HepG2 (cell line): ENCODE measurements around the gene C11orf16. TPM values are rescaled to one million over a fixed set of nuclear protein-coding genes. Genes with fewer than 3 reads are reported as not detected.

Experiments
- ATAC-seq: fragments of 200-7000 bp; cut with Tn5 transposase; 3 replicates; pipeline ENCODE4 v1.9.1; 2020; ENCODE audit warnings: mild to moderate bottlenecking, moderate library complexity
- BruUV-seq: library from RNA; stranded (reverse); fragments of 400-500 nt; replicated peaks from 2 replicates; lab custom pipeline; 2021; lab: Mats Ljungman, UMichigan
- CTCF ChIA-PET: fragments of 300-600 bp; formaldehyde crosslinking; extraction: SDS; loops from one replicate; lab custom pipeline; 2021; ENCODE audit warnings: low total read pairs, inconsistent platforms, low intra/inter-chr PET ratio; lab: Yijun Ruan, JAX
- POLR2A ChIA-PET: fragments of 350-600 bp; sonication (Branson Sonifier 250); formaldehyde crosslinking; loops from one replicate; lab custom pipeline; 2020; ENCODE audit warnings: antibody characterized with exemption, inconsistent platforms; lab: Yijun Ruan, JAX
- DNase-seq: peaks from one replicate; pipeline ENCODE4 v3.0.0-alpha.2; 2015; ENCODE audit warnings: low spot score
- FAIRE-seq: peaks from 3 replicates; lab custom pipeline; 2011; peaks lifted over from hg19 to GRCh38; lab: Jason Lieb, UNC
- H2AFZ ChIP-seq: one replicate; pipeline ENCODE4 v1.6.1; 2011; ENCODE audit warnings: low read length, inconsistent platforms
- H3K27ac ChIP-seq: fragments of 300-600 bp; 3 replicates; pipeline ENCODE4 v1.8.0; 2011; ENCODE audit warnings: mixed run types, mild to moderate bottlenecking, mixed read lengths, low read length, inconsistent platforms; ENCODE audit not compliant: insufficient read depth; ENCODE audit errors: extremely low read length
- H3K27me3 ChIP-seq, 2 experiments: fragments of 200-600 bp in 1 of 2; 2 replicates in 1 of 2; 3 replicates in 1 of 2; pipeline versions ENCODE4 v1.6.0 to v1.8.0; 2011; ENCODE audit warnings: low read length in 2 of 2, mild to moderate bottlenecking in 2 of 2, moderate library complexity in 2 of 2, inconsistent platforms in 1 of 2; ENCODE audit not compliant: insufficient read depth in 2 of 2, control insufficient read depth in 1 of 2
- H3K36me3 ChIP-seq, 2 experiments: fragments of 200-600 bp in 1 of 2; replicated peaks in 1 of 2; 2 replicates in 1 of 2; 3 replicates in 1 of 2; pipeline versions ENCODE4 v1.5.1 to v1.8.0; 2011; ENCODE audit warnings: low read length in 2 of 2, inconsistent platforms in 1 of 2; ENCODE audit not compliant: insufficient read depth in 2 of 2, control insufficient read depth in 1 of 2
- H3K4me1 ChIP-seq: 2 replicates; pipeline ENCODE4 v1.5.1; 2012; ENCODE audit warnings: low read length, inconsistent platforms; ENCODE audit not compliant: insufficient read depth
- H3K4me2 ChIP-seq: 2 replicates; pipeline ENCODE4 v1.6.0; 2011; ENCODE audit warnings: low read depth, low read length, inconsistent platforms
- H3K4me3 ChIP-seq, 3 experiments: fragments of 200-600 bp in 1 of 3; sonication (generic), shearing (Covaris generic) in 1 of 3; replicated peaks in 1 of 3; 2 replicates each; pipeline ENCODE4 v1.5.1; 2011 to 2016; ENCODE audit warnings: low read length in 3 of 3, inconsistent platforms in 2 of 3, low read depth in 2 of 3, mild to moderate bottlenecking in 2 of 3, control low read depth in 1 of 3, mixed read lengths in 1 of 3; ENCODE audit not compliant: insufficient read depth in 1 of 3
- H3K79me2 ChIP-seq: one replicate; pipeline ENCODE4 v1.6.1; 2011; ENCODE audit warnings: low read length, inconsistent platforms; ENCODE audit not compliant: insufficient read depth
- H3K9ac ChIP-seq: 2 replicates; pipeline ENCODE4 v1.6.0; 2011; ENCODE audit warnings: mild to moderate bottlenecking, low read depth, low read length, inconsistent platforms; ENCODE audit not compliant: insufficient read depth
- H3K9me3 ChIP-seq: 2 replicates; pipeline ENCODE4 v1.5.1; 2012; ENCODE audit warnings: mild to moderate bottlenecking, low read length
- H4K20me1 ChIP-seq: 2 replicates; pipeline ENCODE4 v1.6.0; 2011; ENCODE audit warnings: inconsistent platforms, mild to moderate bottlenecking, low read length, moderate library complexity; ENCODE audit not compliant: insufficient read depth
- BRD4 ChIP-seq: sonication (generic); formaldehyde crosslinking; IDR thresholded peaks from 2 replicates; pipeline ENCODE4 v1.4.0; 2020; ENCODE audit warnings: missing genetic modification reagents
- NFE2 ChIP-seq: sonication (generic); formaldehyde crosslinking; IDR thresholded peaks from 2 replicates; pipeline ENCODE4 v1.4.0; 2020; ENCODE audit warnings: missing genetic modification reagents
- ZC3H13 ChIP-seq: sonication (generic); formaldehyde crosslinking; IDR thresholded peaks from 2 replicates; pipeline ENCODE4 v1.8.1; 2023; ENCODE audit warnings: mild to moderate bottlenecking, missing genetic modification reagents, moderate library complexity
- ZNF251 ChIP-seq: sonication (generic); formaldehyde crosslinking; IDR thresholded peaks from 2 replicates; pipeline ENCODE4 v1.9.0; 2021; ENCODE audit warnings: mild to moderate bottlenecking, missing genetic modification reagents
- ZNF383 ChIP-seq: sonication (generic); formaldehyde crosslinking; IDR thresholded peaks from 2 replicates; pipeline ENCODE4 v1.4.0; 2020; ENCODE audit warnings: missing genetic modification reagents, mild to moderate bottlenecking, borderline replicate concordance
- ZNF768 ChIP-seq: sonication (generic); formaldehyde crosslinking; IDR thresholded peaks from 2 replicates; pipeline ENCODE4 v1.4.0; 2020; ENCODE audit warnings: missing genetic modification reagents
- WGBS: methylation state at CpG from one replicate; pipeline ENCODE4 v1.1.6; 2017; ENCODE audit warnings: low lambda C conversion rate; 5-methylcytosine and 5-hydroxymethylcytosine counted together
- in situ Hi-C: cut with HindIII; loops from 2 replicates; pipeline ENCODE4 v1.10.0; 2017; ENCODE audit warnings: low pct_unique_long_range_greater_than_20kb; ENCODE audit not compliant: extremely low pct_ligation_motif_present
- intact Hi-C: fragments of 100-400 bp; cut with micrococcal nuclease; formaldehyde crosslinking; loops from one replicate; pipeline ENCODE4 v1.10.0; 2022; ENCODE audit not compliant: unreplicated experiment
- polyA plus RNA-seq, 8 experiments: library from polyadenylated mRNA; depleted of rRNA in 3 of 8; stranded (reverse) in 7 of 8; unstranded in 1 of 8; fragments of >200 nt; fragmentation: Illumina TruSeq in 4 of 8; extraction: Trizol in 4 of 8; gene quantifications; 2 replicates each; pipeline versions ENCODE4 v1.2.1 to v1.2.3, GENCODE V29; 2011 to 2016; ENCODE audit warnings: low read depth in 4 of 8, missing spikeins in 1 of 8, mixed read lengths in 1 of 8; ENCODE audit not compliant: insufficient read depth in 1 of 8
- total RNA-seq, 5 experiments: library from RNA; depleted of rRNA; stranded (reverse); fragments of >200 nt; fragmentation: Illumina TruSeq; extraction: Trizol; gene quantifications; 2 replicates each; pipeline ENCODE4 v1.2.3, GENCODE V29; 2016; ENCODE audit warnings: low read depth in 1 of 5
- TF ChIP-seq, protein P1 (sequence below), 2 experiments: fragments of 450-650 bp in 1 of 2; sonication (generic) in 1 of 2; formaldehyde crosslinking; IDR thresholded peaks; 2 replicates each; pipeline versions ENCODE4 v1.5.0 to v1.8.0; 2020 to 2022; ENCODE audit warnings: mild to moderate bottlenecking in 1 of 2, missing genetic modification reagents in 1 of 2
- TF ChIP-seq, protein P2 (sequence below), 2 experiments: sonication (generic) in 1 of 2; formaldehyde crosslinking in 1 of 2; IDR thresholded peaks; 2 replicates each; pipeline versions ENCODE4 v1.5.1 to v1.6.1; 2011 to 2020; ENCODE audit warnings: borderline replicate concordance in 1 of 2, low read depth in 1 of 2, low read length in 1 of 2, mild to moderate bottlenecking in 1 of 2, missing genetic modification reagents in 1 of 2, moderate library complexity in 1 of 2
- TF ChIP-seq, protein P3 (sequence below): sonication (generic); formaldehyde crosslinking; IDR thresholded peaks from 2 replicates; pipeline ENCODE4; 2020; ENCODE audit warnings: missing genetic modification reagents, mild to moderate bottlenecking, borderline replicate concordance
- TF ChIP-seq, protein P4 (sequence below): sonication (generic); formaldehyde crosslinking; IDR thresholded peaks from 2 replicates; pipeline ENCODE4 v1.5.0; 2020; ENCODE audit warnings: missing genetic modification reagents
- TF ChIP-seq, protein P5 (sequence below): sonication (generic); formaldehyde crosslinking; IDR thresholded peaks from 2 replicates; pipeline ENCODE4 v1.4.0; 2020; ENCODE audit warnings: missing genetic modification reagents
- TF ChIP-seq, protein P6 (sequence below): sonication (generic); formaldehyde crosslinking; IDR thresholded peaks from 2 replicates; pipeline ENCODE4 v1.5.0; 2020; ENCODE audit warnings: mild to moderate bottlenecking, low read depth, missing genetic modification reagents, borderline replicate concordance
- TF ChIP-seq, protein P7 (sequence below): sonication (generic); formaldehyde crosslinking; IDR thresholded peaks from 2 replicates; pipeline ENCODE4 v1.5.0; 2020; ENCODE audit warnings: missing genetic modification reagents

Gene C11orf16
- total and polyA plus RNA-seq, 2 of the 13 experiments (the other 11 are each of a cell fraction or from before 2014, with no cell fraction given): not detected

DNA sequence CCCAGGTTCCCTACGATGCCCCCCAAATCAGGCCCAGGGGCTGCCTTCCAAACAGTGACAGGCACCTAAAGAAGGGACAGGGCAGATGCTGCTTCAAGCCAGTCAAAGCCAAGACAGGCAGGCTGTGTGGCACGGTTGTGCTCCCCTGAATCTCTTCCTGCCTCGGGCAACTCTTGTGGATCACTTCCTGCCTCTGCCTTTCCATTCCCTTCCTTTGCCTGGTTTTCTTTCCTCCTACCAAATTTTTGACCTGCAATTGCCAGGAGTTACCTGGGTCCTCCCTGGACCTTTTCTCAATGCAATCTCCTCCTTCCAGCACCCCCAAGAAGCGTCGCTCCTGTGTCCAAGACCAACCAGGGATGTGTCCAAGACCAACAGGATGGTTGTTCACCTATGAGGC is 5.5 kb downstream of the C11orf16 start:
- H2AFZ ChIP-seq: no peak overlapping the region
- no peak overlapping the region for H3K4me3 ChIP-seq
- WGBS: 100% methylated on average over 5 of the region's 5 CpGs
- H3K27ac ChIP-seq: no peak overlapping the region
- H3K9me3 ChIP-seq: no peaks in the 10 kb centered on the region
- in situ Hi-C loops: no loop called here
- H3K79me2 ChIP-seq: no peaks in the 10 kb centered on the region
- no peaks in the 10 kb centered on the region for H4K20me1 ChIP-seq
- ATAC-seq (no peak), FAIRE-seq (no peak), DNase-seq (no peak)
- H3K4me1 ChIP-seq: peaks cover 7% of the 10 kb centered on the region; the same call in 1 of the 2 replicates
- ChIA-PET POLR2A (no interaction called here), CTCF (no interaction called here)
- no peak overlapping the region for H3K9ac ChIP-seq
- no TSS peak for BruUV-seq
- intact Hi-C loops: no loop called here
- H3K27me3 ChIP-seq: no peaks in the 10 kb centered on the region
- peaks cover 0 to 2% of the 10 kb centered on the region in 2 experiments; a peak in 2 of 5 replicates for H3K36me3 ChIP-seq
- H3K4me2 ChIP-seq: no peak overlapping the region
- no peak for TF ChIP-seq ZNF383 (CRISPR knock-in tag)
- TF ChIP-seq, protein P1, sequence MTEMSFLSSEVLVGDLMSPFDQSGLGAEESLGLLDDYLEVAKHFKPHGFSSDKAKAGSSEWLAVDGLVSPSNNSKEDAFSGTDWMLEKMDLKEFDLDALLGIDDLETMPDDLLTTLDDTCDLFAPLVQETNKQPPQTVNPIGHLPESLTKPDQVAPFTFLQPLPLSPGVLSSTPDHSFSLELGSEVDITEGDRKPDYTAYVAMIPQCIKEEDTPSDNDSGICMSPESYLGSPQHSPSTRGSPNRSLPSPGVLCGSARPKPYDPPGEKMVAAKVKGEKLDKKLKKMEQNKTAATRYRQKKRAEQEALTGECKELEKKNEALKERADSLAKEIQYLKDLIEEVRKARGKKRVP (CRISPR knock-in tag; IDR thresholded peaks at IDR 0.05): no peak
- TF ChIP-seq, protein P2, sequence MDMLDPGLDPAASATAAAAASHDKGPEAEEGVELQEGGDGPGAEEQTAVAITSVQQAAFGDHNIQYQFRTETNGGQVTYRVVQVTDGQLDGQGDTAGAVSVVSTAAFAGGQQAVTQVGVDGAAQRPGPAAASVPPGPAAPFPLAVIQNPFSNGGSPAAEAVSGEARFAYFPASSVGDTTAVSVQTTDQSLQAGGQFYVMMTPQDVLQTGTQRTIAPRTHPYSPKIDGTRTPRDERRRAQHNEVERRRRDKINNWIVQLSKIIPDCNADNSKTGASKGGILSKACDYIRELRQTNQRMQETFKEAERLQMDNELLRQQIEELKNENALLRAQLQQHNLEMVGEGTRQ (IDR thresholded peaks at IDR 0.05; ENCODE audit: low read depth, low read length): no peak
- TF ChIP-seq, protein P2 (CRISPR knock-in tag; IDR thresholded peaks at IDR 0.05; ENCODE audit: borderline replicate concordance): no peak
- no peak for TF ChIP-seq ZC3H13 (CRISPR knock-in tag)
- TF ChIP-seq, protein P3, sequence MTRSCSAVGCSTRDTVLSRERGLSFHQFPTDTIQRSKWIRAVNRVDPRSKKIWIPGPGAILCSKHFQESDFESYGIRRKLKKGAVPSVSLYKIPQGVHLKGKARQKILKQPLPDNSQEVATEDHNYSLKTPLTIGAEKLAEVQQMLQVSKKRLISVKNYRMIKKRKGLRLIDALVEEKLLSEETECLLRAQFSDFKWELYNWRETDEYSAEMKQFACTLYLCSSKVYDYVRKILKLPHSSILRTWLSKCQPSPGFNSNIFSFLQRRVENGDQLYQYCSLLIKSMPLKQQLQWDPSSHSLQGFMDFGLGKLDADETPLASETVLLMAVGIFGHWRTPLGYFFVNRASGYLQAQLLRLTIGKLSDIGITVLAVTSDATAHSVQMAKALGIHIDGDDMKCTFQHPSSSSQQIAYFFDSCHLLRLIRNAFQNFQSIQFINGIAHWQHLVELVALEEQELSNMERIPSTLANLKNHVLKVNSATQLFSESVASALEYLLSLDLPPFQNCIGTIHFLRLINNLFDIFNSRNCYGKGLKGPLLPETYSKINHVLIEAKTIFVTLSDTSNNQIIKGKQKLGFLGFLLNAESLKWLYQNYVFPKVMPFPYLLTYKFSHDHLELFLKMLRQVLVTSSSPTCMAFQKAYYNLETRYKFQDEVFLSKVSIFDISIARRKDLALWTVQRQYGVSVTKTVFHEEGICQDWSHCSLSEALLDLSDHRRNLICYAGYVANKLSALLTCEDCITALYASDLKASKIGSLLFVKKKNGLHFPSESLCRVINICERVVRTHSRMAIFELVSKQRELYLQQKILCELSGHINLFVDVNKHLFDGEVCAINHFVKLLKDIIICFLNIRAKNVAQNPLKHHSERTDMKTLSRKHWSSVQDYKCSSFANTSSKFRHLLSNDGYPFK (CRISPR knock-in tag): no peak
- TF ChIP-seq, protein P4, sequence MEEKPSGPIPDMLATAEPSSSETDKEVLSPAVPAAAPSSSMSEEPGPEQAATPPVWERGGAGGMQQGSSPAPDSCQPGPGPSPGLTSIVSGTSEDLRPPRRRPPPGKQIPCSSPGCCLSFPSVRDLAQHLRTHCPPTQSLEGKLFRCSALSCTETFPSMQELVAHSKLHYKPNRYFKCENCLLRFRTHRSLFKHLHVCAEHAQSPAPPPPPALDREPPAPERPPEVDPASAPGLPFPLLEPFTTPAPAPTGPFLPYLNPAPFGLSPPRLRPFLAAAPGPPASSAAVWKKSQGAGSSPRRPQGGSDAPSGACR (CRISPR knock-in tag): no peak
- no peak for TF ChIP-seq BRD4 (CRISPR knock-in tag)
- TF ChIP-seq, protein P5, sequence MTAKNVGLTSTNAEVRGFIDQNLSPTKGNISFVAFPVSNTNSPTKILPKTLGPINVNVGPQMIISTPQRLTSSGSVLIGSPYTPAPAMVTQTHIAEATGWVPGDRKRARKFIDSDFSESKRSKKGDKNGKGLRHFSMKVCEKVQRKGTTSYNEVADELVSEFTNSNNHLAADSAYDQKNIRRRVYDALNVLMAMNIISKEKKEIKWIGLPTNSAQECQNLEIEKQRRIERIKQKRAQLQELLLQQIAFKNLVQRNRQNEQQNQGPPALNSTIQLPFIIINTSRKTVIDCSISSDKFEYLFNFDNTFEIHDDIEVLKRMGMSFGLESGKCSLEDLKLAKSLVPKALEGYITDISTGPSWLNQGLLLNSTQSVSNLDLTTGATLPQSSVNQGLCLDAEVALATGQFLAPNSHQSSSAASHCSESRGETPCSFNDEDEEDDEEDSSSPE (CRISPR knock-in tag): no peak
- no peak for TF ChIP-seq NFE2 (CRISPR knock-in tag)
- TF ChIP-seq, protein P6, sequence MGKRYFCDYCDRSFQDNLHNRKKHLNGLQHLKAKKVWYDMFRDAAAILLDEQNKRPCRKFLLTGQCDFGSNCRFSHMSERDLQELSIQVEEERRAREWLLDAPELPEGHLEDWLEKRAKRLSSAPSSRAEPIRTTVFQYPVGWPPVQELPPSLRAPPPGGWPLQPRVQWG (CRISPR knock-in tag): no peak
- TF ChIP-seq ZNF768 (CRISPR knock-in tag): no peak
- TF ChIP-seq, protein P7, sequence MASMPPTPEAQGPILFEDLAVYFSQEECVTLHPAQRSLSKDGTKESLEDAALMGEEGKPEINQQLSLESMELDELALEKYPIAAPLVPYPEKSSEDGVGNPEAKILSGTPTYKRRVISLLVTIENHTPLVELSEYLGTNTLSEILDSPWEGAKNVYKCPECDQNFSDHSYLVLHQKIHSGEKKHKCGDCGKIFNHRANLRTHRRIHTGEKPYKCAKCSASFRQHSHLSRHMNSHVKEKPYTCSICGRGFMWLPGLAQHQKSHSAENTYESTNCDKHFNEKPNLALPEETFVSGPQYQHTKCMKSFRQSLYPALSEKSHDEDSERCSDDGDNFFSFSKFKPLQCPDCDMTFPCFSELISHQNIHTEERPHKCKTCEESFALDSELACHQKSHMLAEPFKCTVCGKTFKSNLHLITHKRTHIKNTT: no peak
- TF ChIP-seq ZNF251 (CRISPR knock-in tag): no peak
